Measurements from ENCODE around the gene BCL11B. TPM values are rescaled to one million over a fixed set of nuclear protein-coding genes. Genes with fewer than 3 reads are reported as not detected.

Gene BCL11B
- total and polyA plus RNA-seq, 10 of the 15 experiments (the other 5 are each of a cell fraction or from before 2014, with no cell fraction given) = 0.38 to 5.5 (median 1.3) TPM

DNA sequence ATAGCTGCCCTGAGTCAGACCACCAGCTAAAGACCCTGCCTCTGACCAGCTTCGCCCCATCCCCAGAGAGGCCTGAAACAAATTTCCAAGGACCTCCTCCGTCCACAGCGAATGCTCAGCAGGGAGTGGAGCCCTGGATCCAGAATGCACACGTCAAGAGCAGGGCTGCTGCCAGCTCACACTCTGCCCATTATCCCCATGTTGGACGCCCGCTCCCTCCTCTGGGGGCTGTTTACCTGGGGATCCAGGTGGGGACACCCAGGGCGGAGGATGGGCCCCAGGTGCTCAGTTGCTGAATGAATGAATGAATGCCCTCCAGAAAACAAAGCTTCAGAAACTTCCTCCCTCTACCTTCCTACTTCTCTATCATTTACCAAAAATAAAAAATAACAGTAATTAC is 18.1 kb downstream of the BCL11B start:
- H3K4me2 ChIP-seq (ENCODE audit: control insufficient read depth, insufficient read depth) = no peak overlapping the region
- CTCF ChIA-PET = interaction anchor here (1.8 kb wide), 1 partner anchor 12 kb away, joined by 7 read pairs; no protein-coding TSS in a partner anchor

More for the DNA sequence above, 18.1 kb downstream of the BCL11B start:
- Histone ChIP-seq H3K36me3 (ENCODE audit: control insufficient read depth in 2 of 2, insufficient read depth in 2 of 2, low read length in 1 of 2) (no peaks in the 10 kb centered on the region; a peak in 1 of 4 replicates), H3K27ac (ENCODE audit: control insufficient read depth, insufficient read depth) (no peak overlapping the region), H2AFZ (ENCODE audit: control insufficient read depth, low read depth, low read length) (no peak overlapping the region), H3K9me3 (replicated peaks; ENCODE audit: control insufficient read depth, insufficient read depth, low read length) (no peaks in the 10 kb centered on the region), H3K4me1 (ENCODE audit: control insufficient read depth, insufficient read depth, low read length) (no peaks in the 10 kb centered on the region), H3K9ac (ENCODE audit: control insufficient read depth, insufficient read depth, low read length) (no peak overlapping the region), H3K79me2 (ENCODE audit: control insufficient read depth, insufficient read depth, low read length) (no peaks in the 10 kb centered on the region), H3K27me3 (replicated peaks in 1 of 2; ENCODE audit: control insufficient read depth in 2 of 2, insufficient read depth in 2 of 2, low read length in 1 of 2) (no peaks in the 10 kb centered on the region; a peak in 1 of 4 replicates), H3K4me3 (no peak overlapping the region), H4K20me1 (ENCODE audit: control insufficient read depth, insufficient read depth) (no peaks in the 10 kb centered on the region)
- in situ Hi-C loops (cut with MboI) (loop anchor here (25.0 kb wide), 1 partner anchor 1117 kb away; no protein-coding TSS in a partner anchor), intact Hi-C loops (cut with micrococcal nuclease; ENCODE audit: unreplicated experiment) (no loop called here)
- WGBS (ENCODE audit: insufficient coverage, insufficient replicate concordance, low lambda C conversion rate, missing lambda C conversion rate) = 36% methylated on average over 7 of the region's 7 CpGs
- no peak for TF ChIP-seq SMC3 (IDR thresholded peaks at IDR 0.05; ENCODE audit: borderline replicate concordance, low read length)
- TF ChIP-seq, protein P1, sequence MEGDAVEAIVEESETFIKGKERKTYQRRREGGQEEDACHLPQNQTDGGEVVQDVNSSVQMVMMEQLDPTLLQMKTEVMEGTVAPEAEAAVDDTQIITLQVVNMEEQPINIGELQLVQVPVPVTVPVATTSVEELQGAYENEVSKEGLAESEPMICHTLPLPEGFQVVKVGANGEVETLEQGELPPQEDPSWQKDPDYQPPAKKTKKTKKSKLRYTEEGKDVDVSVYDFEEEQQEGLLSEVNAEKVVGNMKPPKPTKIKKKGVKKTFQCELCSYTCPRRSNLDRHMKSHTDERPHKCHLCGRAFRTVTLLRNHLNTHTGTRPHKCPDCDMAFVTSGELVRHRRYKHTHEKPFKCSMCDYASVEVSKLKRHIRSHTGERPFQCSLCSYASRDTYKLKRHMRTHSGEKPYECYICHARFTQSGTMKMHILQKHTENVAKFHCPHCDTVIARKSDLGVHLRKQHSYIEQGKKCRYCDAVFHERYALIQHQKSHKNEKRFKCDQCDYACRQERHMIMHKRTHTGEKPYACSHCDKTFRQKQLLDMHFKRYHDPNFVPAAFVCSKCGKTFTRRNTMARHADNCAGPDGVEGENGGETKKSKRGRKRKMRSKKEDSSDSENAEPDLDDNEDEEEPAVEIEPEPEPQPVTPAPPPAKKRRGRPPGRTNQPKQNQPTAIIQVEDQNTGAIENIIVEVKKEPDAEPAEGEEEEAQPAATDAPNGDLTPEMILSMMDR (IDR thresholded peaks at IDR 0.05 in 2 of 3, conservative IDR thresholded peaks at IDR 0.05 in 1 of 3; ENCODE audit: control insufficient read depth in 2 of 3, extremely low read depth in 1 of 3, insufficient read depth in 1 of 3, low read depth in 3 of 3, low read length in 3 of 3) = no peak
- no peak for ATAC-seq
- ChIA-PET POLR2A (no interaction called here), RAD21 (ENCODE audit: unreplicated experiment) (no interaction called here), SMC1A (ENCODE audit: uncharacterized antibody, unreplicated experiment) (interaction anchor here (1.1 to 2.2 kb wide), 2 partner anchors 13 to 1948 kb away, joined by 3 to 8 read pairs; no protein-coding TSS in a partner anchor)
- no TSS peak for BruUV-seq (replicated peaks)
- FAIRE-seq = no peak
- no peak for DNase-seq (ENCODE audit: low read depth, low spot score)
